Adrenal gland (tissue), 5 donors: ENCODE measurements around the gene REL.

Experiments used
- CTCF ChIP-seq, 6 experiments: fragments of 450-650 bp in 4 of 6; fragments of 200-600 bp in 2 of 6; sonication (generic) in 1 of 6; IDR thresholded peaks; 1 replicate in 5 of 6; 2 replicates in 1 of 6; pipeline versions ENCODE4 v1.5.1 to v1.8.0; 2016 to 2021; ENCODE audit warnings: antibody characterized with exemption in 6 of 6, mild to moderate bottlenecking in 2 of 6, moderate library complexity in 1 of 6
- POLR2A ChIP-seq, 2 donors: fragments of 450-650 bp; IDR thresholded peaks; one replicate each; pipeline ENCODE4 v1.6.1; 2017; ENCODE audit warnings: antibody characterized with exemption in 2 of 2, mild to moderate bottlenecking in 2 of 2, moderate library complexity in 1 of 2
- donor health status: DM: no; HTN: no; CAD: no.

GRCh38 chr2:60840880-60841279, 40.5 kb upstream of the REL start:
- TF ChIP-seq CTCF (IDR thresholded peaks at IDR 0.05): no peak
- no peak for TF ChIP-seq POLR2A (IDR thresholded peaks at IDR 0.05)
